ENCODE data around the gene IGSF5.

Gene IGSF5

GRCh38 chr21:39800311-39800710, 55.3 kb downstream of the IGSF5 start:
- TF ChIP-seq YY1 (IDR thresholded peaks at IDR 0.05; ENCODE audit: insufficient read depth, insufficient read length) (no peak), ZNF274 (IDR thresholded peaks at IDR 0.05; ENCODE audit: low read depth, low read length) (no peak), SUZ12 (IDR thresholded peaks at IDR 0.05; ENCODE audit: extremely low read depth, insufficient read depth, insufficient read length) (no peak)
- Histone ChIP-seq H3K27me3 (ENCODE audit: insufficient read depth, insufficient read length) (no peaks in the 10 kb centered on the region), H3K36me3 (ENCODE audit: insufficient read depth, insufficient read length, low read length) (no peaks in the 10 kb centered on the region), H3K9me3 (ENCODE audit: insufficient read depth, low read length) (no peaks in the 10 kb centered on the region), H3K4me3 (ENCODE audit: insufficient read length, low read depth) (no peak overlapping the region), H3K4me1 (ENCODE audit: insufficient read depth, insufficient read length) (no peaks in the 10 kb centered on the region), H3K9ac (ENCODE audit: insufficient read length, low read depth) (no peak overlapping the region)
- no peak for DNase-seq (ENCODE audit: low read depth, low spot score)

GRCh38 chr21:39802217-39802616, 57.2 kb downstream of the IGSF5 start:
- Histone ChIP-seq H3K4me1 (ENCODE audit: insufficient read depth, insufficient read length) (no peaks in the 10 kb centered on the region), H3K36me3 (ENCODE audit: insufficient read depth, insufficient read length, low read length) (no peaks in the 10 kb centered on the region), H3K9ac (ENCODE audit: insufficient read length, low read depth) (no peak overlapping the region), H3K4me3 (ENCODE audit: insufficient read length, low read depth) (no peak overlapping the region), H3K27me3 (ENCODE audit: insufficient read depth, insufficient read length) (no peaks in the 10 kb centered on the region), H3K9me3 (ENCODE audit: insufficient read depth, low read length) (no peaks in the 10 kb centered on the region)
- TF ChIP-seq SUZ12 (IDR thresholded peaks at IDR 0.05; ENCODE audit: extremely low read depth, insufficient read depth, insufficient read length) = no peak
- no peak for TF ChIP-seq YY1 (IDR thresholded peaks at IDR 0.05; ENCODE audit: insufficient read depth, insufficient read length)
- no peak for TF ChIP-seq ZNF274 (IDR thresholded peaks at IDR 0.05; ENCODE audit: low read depth, low read length)
- DNase-seq (ENCODE audit: low read depth, low spot score) = no peak

- TF ChIP-seq YY1 (IDR thresholded peaks at IDR 0.05; ENCODE audit: insufficient read depth, insufficient read length) (no peak), ZNF274 (IDR thresholded peaks at IDR 0.05; ENCODE audit: low read depth, low read length) (no peak), SUZ12 (IDR thresholded peaks at IDR 0.05; ENCODE audit: extremely low read depth, insufficient read depth, insufficient read length) (no peak)
- no peak overlapping the region for H3K4me3 ChIP-seq (ENCODE audit: insufficient read length, low read depth)
- H3K36me3 ChIP-seq (ENCODE audit: insufficient read depth, insufficient read length, low read length) = no peaks in the 10 kb centered on the region
- no peaks in the 10 kb centered on the region for H3K4me1 ChIP-seq (ENCODE audit: insufficient read depth, insufficient read length)
- no peak overlapping the region for H3K9ac ChIP-seq (ENCODE audit: insufficient read length, low read depth)
- no peaks in the 10 kb centered on the region for H3K9me3 ChIP-seq (ENCODE audit: insufficient read depth, low read length)
- DNase-seq (ENCODE audit: low read depth, low spot score) = no peak
- no peaks in the 10 kb centered on the region for H3K27me3 ChIP-seq (ENCODE audit: insufficient read depth, insufficient read length)
Measured at GRCh38 chr21:39803393-39803792, 58.4 kb downstream of the IGSF5 start.

- Histone ChIP-seq H3K4me1 (ENCODE audit: insufficient read depth, insufficient read length) (no peaks in the 10 kb centered on the region), H3K9ac (ENCODE audit: insufficient read length, low read depth) (no peak overlapping the region), H3K27me3 (ENCODE audit: insufficient read depth, insufficient read length) (no peaks in the 10 kb centered on the region), H3K9me3 (ENCODE audit: insufficient read depth, low read length) (no peaks in the 10 kb centered on the region), H3K36me3 (ENCODE audit: insufficient read depth, insufficient read length, low read length) (no peaks in the 10 kb centered on the region), H3K4me3 (ENCODE audit: insufficient read length, low read depth) (no peak overlapping the region)
- no peak for DNase-seq (ENCODE audit: low read depth, low spot score)
- no peak for TF ChIP-seq SUZ12 (IDR thresholded peaks at IDR 0.05; ENCODE audit: extremely low read depth, insufficient read depth, insufficient read length)
- no peak for TF ChIP-seq YY1 (IDR thresholded peaks at IDR 0.05; ENCODE audit: insufficient read depth, insufficient read length)
- no peak for TF ChIP-seq ZNF274 (IDR thresholded peaks at IDR 0.05; ENCODE audit: low read depth, low read length)
Measured at GRCh38 chr21:39804240-39804639, 59.3 kb downstream of the IGSF5 start.

GRCh38 chr21:39805983-39806382, 61.0 kb downstream of the IGSF5 start:
- no peak for DNase-seq (ENCODE audit: low read depth, low spot score)
- Histone ChIP-seq H3K9me3 (ENCODE audit: insufficient read depth, low read length) (no peaks in the 10 kb centered on the region), H3K4me1 (ENCODE audit: insufficient read depth, insufficient read length) (no peaks in the 10 kb centered on the region), H3K9ac (ENCODE audit: insufficient read length, low read depth) (no peak overlapping the region), H3K27me3 (ENCODE audit: insufficient read depth, insufficient read length) (no peaks in the 10 kb centered on the region), H3K36me3 (ENCODE audit: insufficient read depth, insufficient read length, low read length) (no peaks in the 10 kb centered on the region), H3K4me3 (ENCODE audit: insufficient read length, low read depth) (no peak overlapping the region)
- no peak for TF ChIP-seq YY1 (IDR thresholded peaks at IDR 0.05; ENCODE audit: insufficient read depth, insufficient read length)
- no peak for TF ChIP-seq ZNF274 (IDR thresholded peaks at IDR 0.05; ENCODE audit: low read depth, low read length)
- no peak for TF ChIP-seq SUZ12 (IDR thresholded peaks at IDR 0.05; ENCODE audit: extremely low read depth, insufficient read depth, insufficient read length)

- Histone ChIP-seq H3K4me3 (ENCODE audit: insufficient read length, low read depth) (no peak overlapping the region), H3K9me3 (ENCODE audit: insufficient read depth, low read length) (peaks cover 8% of the 10 kb centered on the region; the same call in 1 of the 2 replicates), H3K4me1 (ENCODE audit: insufficient read depth, insufficient read length) (no peaks in the 10 kb centered on the region), H3K36me3 (ENCODE audit: insufficient read depth, insufficient read length, low read length) (no peaks in the 10 kb centered on the region), H3K9ac (ENCODE audit: insufficient read length, low read depth) (no peak overlapping the region), H3K27me3 (ENCODE audit: insufficient read depth, insufficient read length) (no peaks in the 10 kb centered on the region)
- DNase-seq (ENCODE audit: low read depth, low spot score) = no peak
- no peak for TF ChIP-seq SUZ12 (IDR thresholded peaks at IDR 0.05; ENCODE audit: extremely low read depth, insufficient read depth, insufficient read length)
- TF ChIP-seq ZNF274 (IDR thresholded peaks at IDR 0.05; ENCODE audit: low read depth, low read length) = no peak
- TF ChIP-seq YY1 (IDR thresholded peaks at IDR 0.05; ENCODE audit: insufficient read depth, insufficient read length) = no peak
Measured at GRCh38 chr21:39807738-39808137, 62.8 kb downstream of the IGSF5 start.

GRCh38 chr21:39809936-39810335, 65.0 kb downstream of the IGSF5 start:
- no peaks in the 10 kb centered on the region for H3K27me3 ChIP-seq (ENCODE audit: insufficient read depth, insufficient read length)
- H3K4me3 ChIP-seq (ENCODE audit: insufficient read length, low read depth) = no peak overlapping the region
- no peaks in the 10 kb centered on the region for H3K4me1 ChIP-seq (ENCODE audit: insufficient read depth, insufficient read length)
- no peak overlapping the region for H3K9ac ChIP-seq (ENCODE audit: insufficient read length, low read depth)
- peaks cover 18% of the 10 kb centered on the region; the same call in 1 of the 2 replicates for H3K9me3 ChIP-seq (ENCODE audit: insufficient read depth, low read length)
- TF ChIP-seq YY1 (IDR thresholded peaks at IDR 0.05; ENCODE audit: insufficient read depth, insufficient read length) (no peak), SUZ12 (IDR thresholded peaks at IDR 0.05; ENCODE audit: extremely low read depth, insufficient read depth, insufficient read length) (no peak), ZNF274 (IDR thresholded peaks at IDR 0.05; ENCODE audit: low read depth, low read length) (no peak)
- no peaks in the 10 kb centered on the region for H3K36me3 ChIP-seq (ENCODE audit: insufficient read depth, insufficient read length, low read length)
- DNase-seq (ENCODE audit: low read depth, low spot score) = no peak

All from NT2/D1 (cell line).